Liver (tissue), 9 donors: ENCODE data around the gene EMX2. TPM values are rescaled to one million over a fixed set of nuclear protein-coding genes. Genes with fewer than 3 reads are reported as not detected.

Source experiments
- DNase-seq: peaks from one replicate; pipeline ENCODE4 v3.0.0-alpha.2; 2017; ENCODE audit warnings: low spot score
- H3K27ac ChIP-seq, 2 donors: one replicate each; pipeline ENCODE4 v1.7.0; 2013; ENCODE audit warnings: inconsistent platforms in 2 of 2, low read length in 2 of 2, control low read depth in 1 of 2, low read depth in 1 of 2, mild to moderate bottlenecking in 1 of 2
- H3K27me3 ChIP-seq, 4 donors: one replicate each; pipeline versions ENCODE4 v1.6.1 to v1.7.0; 2013; ENCODE audit warnings: low read length in 3 of 4, inconsistent platforms in 1 of 4, mild to moderate bottlenecking in 1 of 4, moderate library complexity in 1 of 4; ENCODE audit not compliant: control insufficient read depth in 4 of 4, insufficient read depth in 4 of 4
- H3K36me3 ChIP-seq, 4 donors: one replicate each; pipeline versions ENCODE4 v1.6.1 to v1.7.0; 2013; ENCODE audit warnings: low read length in 3 of 4, mild to moderate bottlenecking in 3 of 4, low read depth in 1 of 4, moderate library complexity in 1 of 4; ENCODE audit not compliant: control insufficient read depth in 4 of 4, insufficient read depth in 3 of 4
- H3K4me1 ChIP-seq, 4 donors: one replicate each; pipeline versions ENCODE4 v1.6.1 to v1.7.0; 2013; ENCODE audit warnings: low read length in 3 of 4, mild to moderate bottlenecking in 3 of 4, moderate library complexity in 1 of 4; ENCODE audit not compliant: control insufficient read depth in 4 of 4, insufficient read depth in 4 of 4
- H3K4me3 ChIP-seq, 3 donors: one replicate each; pipeline versions ENCODE4 v1.6.1 to v1.7.0; 2013; ENCODE audit warnings: low read length in 3 of 3, control low read depth in 1 of 3, low read depth in 1 of 3, mild to moderate bottlenecking in 1 of 3
- H3K9ac ChIP-seq, 2 donors: one replicate each; pipeline ENCODE4 v1.7.0; 2013; ENCODE audit warnings: low read length in 2 of 2, mild to moderate bottlenecking in 2 of 2, moderate library complexity in 2 of 2, control low read depth in 1 of 2, low read depth in 1 of 2
- H3K9me3 ChIP-seq, 4 donors: one replicate each; pipeline versions ENCODE4 v1.6.1 to v1.7.0; 2013; ENCODE audit warnings: low read length in 3 of 4; ENCODE audit not compliant: control insufficient read depth in 4 of 4
- EGR1 ChIP-seq, 2 donors: IDR thresholded peaks; 2 replicates each; pipeline ENCODE4 v1.6.1; 2016 to 2018; ENCODE audit warnings: antibody characterized with exemption in 2 of 2, low read depth in 2 of 2
- FOXA1 ChIP-seq: IDR thresholded peaks from 2 replicates; pipeline ENCODE4 v1.6.1; 2016; ENCODE audit warnings: antibody characterized with exemption
- GABPA ChIP-seq, 2 donors: IDR thresholded peaks in 1 of 2; conservative IDR thresholded peaks in 1 of 2; 2 replicates each; pipeline ENCODE4 v1.6.1; 2016; ENCODE audit warnings: antibody characterized with exemption in 2 of 2, mild to moderate bottlenecking in 1 of 2, moderate library complexity in 1 of 2
- HNF4A ChIP-seq, 2 donors: conservative IDR thresholded peaks; 2 replicates each; pipeline ENCODE4 v1.6.1; 2016; ENCODE audit warnings: antibody characterized with exemption in 2 of 2, mild to moderate bottlenecking in 2 of 2
- HNF4G ChIP-seq: IDR thresholded peaks from 2 replicates; pipeline ENCODE4 v1.6.1; 2016; ENCODE audit warnings: antibody characterized with exemption
- JUND ChIP-seq, 2 donors: IDR thresholded peaks; 2 replicates each; pipeline ENCODE4 v1.6.1; 2016; ENCODE audit warnings: antibody characterized with exemption in 2 of 2
- NR2F2 ChIP-seq: IDR thresholded peaks from 2 replicates; pipeline ENCODE4 v1.6.1; 2016; ENCODE audit warnings: antibody characterized with exemption
- RAD21 ChIP-seq, 2 donors: IDR thresholded peaks; 2 replicates each; pipeline ENCODE4 v1.6.1; 2016; ENCODE audit warnings: antibody characterized with exemption in 2 of 2, mild to moderate bottlenecking in 2 of 2
- RXRA ChIP-seq, 2 donors: IDR thresholded peaks; 2 replicates each; pipeline ENCODE4 v1.6.1; 2017 to 2018; ENCODE audit warnings: antibody characterized with exemption in 2 of 2, mild to moderate bottlenecking in 1 of 2
- SP1 ChIP-seq: IDR thresholded peaks from 2 replicates; pipeline ENCODE4 v1.6.1; 2018; ENCODE audit warnings: antibody characterized with exemption, mild to moderate bottlenecking
- TAF1 ChIP-seq: conservative IDR thresholded peaks from 2 replicates; pipeline ENCODE4 v1.6.1; 2016; ENCODE audit warnings: antibody characterized with exemption, mild to moderate bottlenecking
- YY1 ChIP-seq: IDR thresholded peaks from 2 replicates; pipeline ENCODE4 v1.6.1; 2016; ENCODE audit warnings: antibody characterized with exemption, mild to moderate bottlenecking
- WGBS: extraction: QIAGEN DNeasy Blood & Tissue Kit; methylation state at CpG from one replicate; pipeline ENCODE4 v1.1.7; 2013; 5-methylcytosine and 5-hydroxymethylcytosine counted together
- polyA plus RNA-seq, 2 donors: library from polyadenylated mRNA; stranded (reverse) in 1 of 2; unstranded in 1 of 2; fragments of 200-250 nt in 1 of 2; fragments of >200 nt in 1 of 2; fragmentation: Nextera tagmentation in 1 of 2; extraction: Ambion mirVana in 1 of 2; gene quantifications; one replicate each; pipeline versions ENCODE4 v1.2.1 to v1.2.3, GENCODE V29; 2013 to 2015
- total RNA-seq, 2 donors: library from RNA; depleted of rRNA; stranded (reverse); fragments of >200 nt; gene quantifications; one replicate each; pipeline ENCODE4 v1.2.3, GENCODE V29; 2014
- TF ChIP-seq, protein P1 (sequence below): IDR thresholded peaks from 2 replicates; pipeline ENCODE4 v1.6.1; 2016; ENCODE audit warnings: antibody characterized with exemption
- TF ChIP-seq, protein P2 (sequence below): fragments of 150-350 bp; IDR thresholded peaks from 2 replicates; pipeline ENCODE4 v1.5.1; 2017; ENCODE audit warnings: improper control_type of control experiment, low read depth, low read length; ENCODE audit not compliant: missing input control
- TF ChIP-seq, protein P3 (sequence below): IDR thresholded peaks from 2 replicates; pipeline ENCODE4 v1.6.1; 2016; ENCODE audit warnings: antibody characterized with exemption
- donor health status: healthy.
- donor health status: healthy.
- donor health status: healthy.
- donor health status: healthy.
- donor health status: healthy.

The EMX2 gene
- total and polyA plus RNA-seq, 4 donors = not detected

DNA sequence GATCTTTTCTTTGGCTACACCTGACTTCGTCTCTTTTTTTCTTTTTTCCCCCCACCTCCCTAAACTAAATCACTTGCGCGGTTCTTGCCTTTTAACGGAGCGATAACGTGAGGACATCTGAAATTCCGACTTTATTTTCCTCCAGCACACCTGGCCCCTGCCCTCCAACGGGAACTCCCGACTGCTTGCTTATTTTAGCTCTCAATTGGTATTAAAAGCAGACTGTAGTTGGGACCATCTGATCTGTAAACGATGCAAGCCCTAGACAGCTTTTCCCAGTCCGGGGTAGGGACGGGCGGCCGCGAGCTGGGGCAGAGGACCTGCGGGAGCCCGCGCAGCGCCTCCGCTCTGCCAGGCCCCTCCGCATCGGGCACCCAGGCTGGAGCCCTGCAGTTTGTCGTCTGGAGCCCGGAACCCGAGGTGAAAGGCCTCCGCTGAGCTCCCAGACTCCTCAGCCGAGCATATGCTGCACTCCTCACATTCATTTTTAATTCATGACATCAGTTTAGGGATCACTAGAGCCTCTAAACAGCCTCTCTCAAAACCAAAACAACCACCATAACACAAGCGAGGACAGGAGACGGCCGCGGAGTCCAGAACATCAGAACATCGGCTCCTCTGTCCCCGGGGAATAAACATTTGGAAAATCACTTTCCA lies 10.0 kb upstream of the EMX2 start:
- 6% methylated on average over 33 of the region's 33 CpGs for WGBS
- Histone ChIP-seq H3K4me3 (peak overlapping the region in 1 of 3 donors; percentile 8), H3K4me1 (peaks cover 4 to 18% (median 11%) of the 10 kb centered on the region in 4 donors), H3K9ac (no peak overlapping the region), H3K27ac (no peak overlapping the region), H3K9me3 (no peaks in the 10 kb centered on the region), H3K27me3 (peaks cover 13 to 53% (median 27%) of the 10 kb centered on the region in 4 donors), H3K36me3 (no peaks in the 10 kb centered on the region)
- TF ChIP-seq SP1 (no peak), GABPA (IDR thresholded peaks at IDR 0.05 in 1 of 2, conservative IDR thresholded peaks at IDR 0.05 in 1 of 2) (no peak), NR2F2 (no peak), HNF4A (conservative IDR thresholded peaks at IDR 0.05) (no peak), EGR1 (IDR thresholded peaks at IDR 0.05; ENCODE audit: low read depth in 2 of 2) (no peak), HNF4G (no peak), RXRA (IDR thresholded peaks at IDR 0.05) (no peak), RAD21 (IDR thresholded peaks at IDR 0.05) (no peak), TAF1 (no peak), YY1 (no peak), JUND (IDR thresholded peaks at IDR 0.05) (no peak), FOXA1 (no peak)
- TF ChIP-seq, protein P1, sequence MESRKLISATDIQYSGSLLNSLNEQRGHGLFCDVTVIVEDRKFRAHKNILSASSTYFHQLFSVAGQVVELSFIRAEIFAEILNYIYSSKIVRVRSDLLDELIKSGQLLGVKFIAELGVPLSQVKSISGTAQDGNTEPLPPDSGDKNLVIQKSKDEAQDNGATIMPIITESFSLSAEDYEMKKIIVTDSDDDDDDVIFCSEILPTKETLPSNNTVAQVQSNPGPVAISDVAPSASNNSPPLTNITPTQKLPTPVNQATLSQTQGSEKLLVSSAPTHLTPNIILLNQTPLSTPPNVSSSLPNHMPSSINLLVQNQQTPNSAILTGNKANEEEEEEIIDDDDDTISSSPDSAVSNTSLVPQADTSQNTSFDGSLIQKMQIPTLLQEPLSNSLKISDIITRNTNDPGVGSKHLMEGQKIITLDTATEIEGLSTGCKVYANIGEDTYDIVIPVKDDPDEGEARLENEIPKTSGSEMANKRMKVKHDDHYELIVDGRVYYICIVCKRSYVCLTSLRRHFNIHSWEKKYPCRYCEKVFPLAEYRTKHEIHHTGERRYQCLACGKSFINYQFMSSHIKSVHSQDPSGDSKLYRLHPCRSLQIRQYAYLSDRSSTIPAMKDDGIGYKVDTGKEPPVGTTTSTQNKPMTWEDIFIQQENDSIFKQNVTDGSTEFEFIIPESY = no peak
- TF ChIP-seq, protein P2, sequence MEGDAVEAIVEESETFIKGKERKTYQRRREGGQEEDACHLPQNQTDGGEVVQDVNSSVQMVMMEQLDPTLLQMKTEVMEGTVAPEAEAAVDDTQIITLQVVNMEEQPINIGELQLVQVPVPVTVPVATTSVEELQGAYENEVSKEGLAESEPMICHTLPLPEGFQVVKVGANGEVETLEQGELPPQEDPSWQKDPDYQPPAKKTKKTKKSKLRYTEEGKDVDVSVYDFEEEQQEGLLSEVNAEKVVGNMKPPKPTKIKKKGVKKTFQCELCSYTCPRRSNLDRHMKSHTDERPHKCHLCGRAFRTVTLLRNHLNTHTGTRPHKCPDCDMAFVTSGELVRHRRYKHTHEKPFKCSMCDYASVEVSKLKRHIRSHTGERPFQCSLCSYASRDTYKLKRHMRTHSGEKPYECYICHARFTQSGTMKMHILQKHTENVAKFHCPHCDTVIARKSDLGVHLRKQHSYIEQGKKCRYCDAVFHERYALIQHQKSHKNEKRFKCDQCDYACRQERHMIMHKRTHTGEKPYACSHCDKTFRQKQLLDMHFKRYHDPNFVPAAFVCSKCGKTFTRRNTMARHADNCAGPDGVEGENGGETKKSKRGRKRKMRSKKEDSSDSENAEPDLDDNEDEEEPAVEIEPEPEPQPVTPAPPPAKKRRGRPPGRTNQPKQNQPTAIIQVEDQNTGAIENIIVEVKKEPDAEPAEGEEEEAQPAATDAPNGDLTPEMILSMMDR = no peak
- DNase-seq = no peak

DNA sequence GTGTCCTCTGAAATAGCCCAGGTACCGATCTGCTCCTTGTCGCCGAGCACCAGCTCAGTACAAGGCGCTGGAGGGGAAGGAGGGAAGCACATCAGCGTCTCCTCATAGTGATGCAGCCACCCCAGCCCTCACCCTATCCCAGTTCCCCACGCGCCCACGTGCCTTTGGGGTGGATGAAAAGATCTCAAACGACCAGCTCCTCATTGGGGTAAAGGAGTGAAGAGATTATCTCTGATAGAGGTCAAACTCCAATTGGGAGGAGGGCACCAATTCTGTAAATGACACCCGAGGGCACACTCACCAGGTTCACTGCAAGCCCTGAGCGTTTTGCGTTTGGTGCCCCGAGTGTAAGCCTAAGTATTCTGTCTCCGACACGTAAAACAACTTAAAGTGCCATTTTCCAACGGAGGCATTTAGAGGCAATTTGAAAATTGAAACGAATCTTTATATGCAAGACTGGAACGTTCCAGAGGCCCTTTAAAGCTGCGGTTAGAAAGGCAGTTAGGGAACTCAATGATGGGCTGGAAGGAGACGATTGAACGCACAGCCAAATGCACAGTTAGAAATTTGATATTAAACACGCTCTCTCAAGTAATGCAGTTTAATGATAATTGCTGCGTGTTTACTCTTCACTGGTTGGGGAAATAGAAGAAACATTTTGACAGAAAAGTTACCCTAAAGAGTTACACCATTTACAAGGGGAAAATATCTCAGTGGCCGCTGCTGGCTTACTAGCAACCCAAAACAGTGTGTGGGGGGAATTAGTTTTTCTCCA lies 8.9 kb upstream of the EMX2 start:
- 5% methylated on average over 24 of the region's 24 CpGs for WGBS

More for the DNA sequence above, 8.9 kb upstream of the EMX2 start:
- TF ChIP-seq HNF4G (no peak), EGR1 (IDR thresholded peaks at IDR 0.05; ENCODE audit: low read depth in 2 of 2) (no peak), TAF1 (no peak), SP1 (no peak), GABPA (IDR thresholded peaks at IDR 0.05 in 1 of 2, conservative IDR thresholded peaks at IDR 0.05 in 1 of 2) (no peak), NR2F2 (no peak)
- TF ChIP-seq, protein P2 = no peak
- TF ChIP-seq, protein P3, sequence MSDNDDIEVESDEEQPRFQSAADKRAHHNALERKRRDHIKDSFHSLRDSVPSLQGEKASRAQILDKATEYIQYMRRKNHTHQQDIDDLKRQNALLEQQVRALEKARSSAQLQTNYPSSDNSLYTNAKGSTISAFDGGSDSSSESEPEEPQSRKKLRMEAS = no peak
- no peak for DNase-seq
- no peak overlapping the region for H3K27ac ChIP-seq
- H3K4me3 ChIP-seq = no peak overlapping the region
- H3K27me3 ChIP-seq = peaks cover 13 to 61% (median 32%) of the 10 kb centered on the region in 4 donors
- H3K9ac ChIP-seq = no peak overlapping the region
- no peaks in the 10 kb centered on the region for H3K9me3 ChIP-seq
- H3K4me1 ChIP-seq = peaks cover 4 to 24% (median 15%) of the 10 kb centered on the region in 4 donors
- no peaks in the 10 kb centered on the region for H3K36me3 ChIP-seq
